Measurements from ENCODE around the gene CENPM. TPM values are rescaled to one million over a fixed set of nuclear protein-coding genes. Genes with fewer than 3 reads are reported as not detected.

Gene CENPM
- polyA plus RNA-seq, 1 donor (not counting 4 experiments of a cell fraction or from before 2014, with no cell fraction given) = 4.8 TPM

DNA sequence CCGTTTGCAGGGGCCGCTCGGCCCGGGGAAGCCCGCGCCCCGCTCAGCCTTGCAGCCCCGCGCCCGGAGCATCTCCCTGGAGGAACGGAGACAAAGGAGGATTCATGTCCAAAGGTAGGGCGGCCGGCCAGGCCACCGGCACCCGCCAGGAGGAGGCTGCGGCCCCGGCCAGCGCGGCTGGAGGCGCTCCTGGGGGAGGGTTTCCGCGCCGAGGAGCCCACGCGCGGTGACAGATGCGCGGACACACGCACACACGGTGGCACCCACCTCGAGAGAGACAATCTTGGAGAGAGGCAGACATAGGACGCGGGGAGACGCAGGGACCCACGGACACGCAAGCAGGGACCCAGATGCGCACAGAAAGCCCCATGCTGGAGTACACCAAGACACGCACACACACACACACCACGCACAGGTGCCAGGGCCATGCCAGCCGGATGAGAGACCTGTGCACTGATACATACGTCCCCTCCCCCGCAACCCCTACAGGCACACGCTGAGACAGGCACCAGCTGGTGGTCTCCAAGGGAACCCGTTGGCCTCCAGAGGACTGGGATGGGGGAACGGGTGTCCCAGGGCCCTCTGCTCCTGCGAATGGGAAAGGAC, 30.1 kb upstream of the CENPM start:
- dilution Hi-C loops (cut with MboI; ENCODE audit: extremely low pct_ligation_motif_present, low sequenced_read_pairs) = no loop called here
- no peak for FAIRE-seq

DNA sequence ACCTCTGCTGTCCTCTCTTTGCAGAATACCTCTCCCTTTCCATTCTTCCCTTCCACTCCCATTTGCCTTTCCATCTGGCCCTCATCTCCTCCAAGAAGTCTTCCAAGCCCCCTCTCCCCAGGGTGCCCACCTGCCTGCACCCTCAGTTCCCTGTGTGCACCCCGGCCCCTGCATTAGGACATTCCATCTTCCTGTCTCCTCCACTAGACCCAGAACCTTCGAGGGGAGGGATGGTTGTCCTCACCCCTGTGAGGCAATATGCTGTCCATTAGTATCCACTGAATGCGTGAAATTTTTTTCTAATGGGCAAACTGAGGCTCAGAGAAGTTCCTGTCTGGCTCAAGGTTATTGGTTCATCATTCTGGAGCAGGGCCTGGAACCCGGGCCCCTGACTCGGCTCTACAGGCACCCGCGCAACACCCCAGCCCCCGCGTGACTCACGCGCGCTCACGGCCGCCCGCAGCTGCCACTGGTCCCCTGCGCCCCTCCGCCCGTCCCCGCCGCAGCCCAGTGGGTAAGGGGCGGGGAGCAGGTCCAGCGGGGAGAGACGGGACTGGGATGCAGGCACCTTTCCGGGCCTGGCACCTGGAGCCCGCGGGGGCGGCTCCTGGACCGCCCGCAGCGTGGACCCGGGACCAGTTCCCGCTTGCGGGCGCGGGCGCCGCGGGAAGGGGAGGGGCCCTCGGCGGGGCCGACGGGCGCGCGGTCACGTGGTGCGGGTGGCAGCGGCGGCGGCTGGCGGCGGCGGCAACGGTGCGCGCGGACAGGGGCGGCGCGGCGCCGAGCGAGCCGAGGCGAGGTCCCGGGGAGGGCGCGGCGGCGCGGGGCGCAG, 29.3 kb upstream of the CENPM start:
- Histone ChIP-seq H3K27me3 (ENCODE audit: control insufficient read depth, extremely low read depth, insufficient read depth, low read length) (peaks cover 50% of the 10 kb centered on the region), H3K4me1 (ENCODE audit: control insufficient read depth, extremely low read depth, insufficient read depth, low read length) (no peaks in the 10 kb centered on the region), H3K27ac (ENCODE audit: control insufficient read depth, insufficient read depth, low read length) (no peak overlapping the region), H2AFZ (ENCODE audit: control insufficient read depth, low read length) (no peak overlapping the region), H3K4me2 (ENCODE audit: control insufficient read depth, extremely low read depth, insufficient read depth, low read depth, low read length) (peak overlapping the region; percentile 62), H3K9me1 (ENCODE audit: control insufficient read depth, extremely low read depth, insufficient read depth, low read length) (no peaks in the 10 kb centered on the region), H3K9me3 (ENCODE audit: control insufficient read depth, low read depth, low read length) (no peaks in the 10 kb centered on the region), H3K36me3 (ENCODE audit: control insufficient read depth in 2 of 2, extremely low read depth in 1 of 2, insufficient read depth in 2 of 2, low read length in 2 of 2) (no peaks in the 10 kb centered on the region), H3K4me3 (ENCODE audit: control insufficient read depth in 2 of 3, extremely low read depth in 1 of 3, insufficient read depth in 2 of 3, low read depth in 1 of 3, low read length in 3 of 3) (peak overlapping the region in 2 of 3 experiments; percentile 22 to 46), H3K9ac (ENCODE audit: control insufficient read depth, extremely low read depth, insufficient read depth, low read length) (no peak overlapping the region), H3K79me2 (ENCODE audit: control insufficient read depth, insufficient read depth, low read length) (no peaks in the 10 kb centered on the region), H4K20me1 (ENCODE audit: control insufficient read depth, extremely low read depth, insufficient read depth, low read length) (peaks cover 2% of the 10 kb centered on the region)
- FAIRE-seq (no peak), DNase-seq (ENCODE audit: low read depth, low spot score) (no peak)
- TF ChIP-seq EZH2 (IDR thresholded peaks at IDR 0.05; ENCODE audit: low read length) = peak; percentile 66
- TF ChIP-seq, protein P1, sequence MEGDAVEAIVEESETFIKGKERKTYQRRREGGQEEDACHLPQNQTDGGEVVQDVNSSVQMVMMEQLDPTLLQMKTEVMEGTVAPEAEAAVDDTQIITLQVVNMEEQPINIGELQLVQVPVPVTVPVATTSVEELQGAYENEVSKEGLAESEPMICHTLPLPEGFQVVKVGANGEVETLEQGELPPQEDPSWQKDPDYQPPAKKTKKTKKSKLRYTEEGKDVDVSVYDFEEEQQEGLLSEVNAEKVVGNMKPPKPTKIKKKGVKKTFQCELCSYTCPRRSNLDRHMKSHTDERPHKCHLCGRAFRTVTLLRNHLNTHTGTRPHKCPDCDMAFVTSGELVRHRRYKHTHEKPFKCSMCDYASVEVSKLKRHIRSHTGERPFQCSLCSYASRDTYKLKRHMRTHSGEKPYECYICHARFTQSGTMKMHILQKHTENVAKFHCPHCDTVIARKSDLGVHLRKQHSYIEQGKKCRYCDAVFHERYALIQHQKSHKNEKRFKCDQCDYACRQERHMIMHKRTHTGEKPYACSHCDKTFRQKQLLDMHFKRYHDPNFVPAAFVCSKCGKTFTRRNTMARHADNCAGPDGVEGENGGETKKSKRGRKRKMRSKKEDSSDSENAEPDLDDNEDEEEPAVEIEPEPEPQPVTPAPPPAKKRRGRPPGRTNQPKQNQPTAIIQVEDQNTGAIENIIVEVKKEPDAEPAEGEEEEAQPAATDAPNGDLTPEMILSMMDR (optimal IDR thresholded peaks at IDR 0.05 in 1 of 3, IDR thresholded peaks at IDR 0.05 in 1 of 3, conservative IDR thresholded peaks at IDR 0.05 in 1 of 3; ENCODE audit: extremely low read depth in 1 of 3, insufficient read depth in 2 of 3, low read length in 3 of 3) = no peak
- dilution Hi-C loops (cut with MboI; ENCODE audit: extremely low pct_ligation_motif_present, low sequenced_read_pairs) = no loop called here

More for the DNA sequence above, 30.1 kb upstream of the CENPM start:
- Histone ChIP-seq H3K27ac (ENCODE audit: control insufficient read depth, insufficient read depth, low read length) (no peak overlapping the region), H3K79me2 (ENCODE audit: control insufficient read depth, insufficient read depth, low read length) (no peaks in the 10 kb centered on the region), H3K4me2 (ENCODE audit: control insufficient read depth, extremely low read depth, insufficient read depth, low read depth, low read length) (peak overlapping the region; percentile 60), H3K36me3 (ENCODE audit: control insufficient read depth in 2 of 2, extremely low read depth in 1 of 2, insufficient read depth in 2 of 2, low read length in 2 of 2) (no peaks in the 10 kb centered on the region), H3K9me1 (ENCODE audit: control insufficient read depth, extremely low read depth, insufficient read depth, low read length) (no peaks in the 10 kb centered on the region), H3K9me3 (ENCODE audit: control insufficient read depth, low read depth, low read length) (no peaks in the 10 kb centered on the region), H3K4me3 (ENCODE audit: control insufficient read depth in 2 of 3, extremely low read depth in 1 of 3, insufficient read depth in 2 of 3, low read depth in 1 of 3, low read length in 3 of 3) (peak overlapping the region in 1 of 3 experiments; percentile 20), H3K4me1 (ENCODE audit: control insufficient read depth, extremely low read depth, insufficient read depth, low read length) (no peaks in the 10 kb centered on the region), H4K20me1 (ENCODE audit: control insufficient read depth, extremely low read depth, insufficient read depth, low read length) (peaks cover 2% of the 10 kb centered on the region), H3K9ac (ENCODE audit: control insufficient read depth, extremely low read depth, insufficient read depth, low read length) (no peak overlapping the region), H2AFZ (ENCODE audit: control insufficient read depth, low read length) (no peak overlapping the region), H3K27me3 (ENCODE audit: control insufficient read depth, extremely low read depth, insufficient read depth, low read length) (peaks cover 49% of the 10 kb centered on the region)
- TF ChIP-seq, protein P1 (optimal IDR thresholded peaks at IDR 0.05 in 1 of 3, IDR thresholded peaks at IDR 0.05 in 1 of 3, conservative IDR thresholded peaks at IDR 0.05 in 1 of 3; ENCODE audit: extremely low read depth in 1 of 3, insufficient read depth in 2 of 3, low read length in 3 of 3) = no peak
- peak; percentile 83 for TF ChIP-seq EZH2 (IDR thresholded peaks at IDR 0.05; ENCODE audit: low read length)
- DNase-seq (ENCODE audit: low read depth, low spot score) = no peak
